Aortic smooth muscle cell (primary cell): ENCODE results near the gene TMTC3. TPM values are rescaled to one million over a fixed set of nuclear protein-coding genes. Genes with fewer than 3 reads are reported as not detected.

Source experiments
- total RNA-seq: library from RNA; depleted of rRNA; stranded (reverse); fragments of >200 nt; gene quantifications from 2 replicates; pipeline ENCODE4 v1.2.3, GENCODE V29; 2014

Gene TMTC3
- 53.5 and 54.7 TPM in 2 replicates for total RNA-seq

GRCh38 chr12:88141774-88142609 lies at the start of gene TMTC3, which contains the start of gene CEP290:
Gene TMTC3 (plus strand): TSS chr12:88142307. CDS start chr12:88148316, 6,009 bp downstream.
Gene CEP290 (minus strand): TSS chr12:88142088. CDS start chr12:88141307, 781 bp downstream.

Other genes starting within 250 kb of the TMTC3 start
- 0.13 TPM in 1 of 2 replicates, not detected in the other for gene C12orf50, start 112.9 kb upstream of the TMTC3 start, total RNA-seq
- gene CEP290, start 219 bp upstream of the TMTC3 start, total RNA-seq: 7.9 and 8.3 TPM in 2 replicates